HCT116 (cell line): Measurements from ENCODE around the gene KIAA0232.

ENCODE experiments used
- CBX3 ChIP-seq: IDR thresholded peaks from 2 replicates; pipeline ENCODE4 v1.6.1; 2012; ENCODE audit warnings: low read depth
- CTCF ChIP-seq, 3 experiments: fragments of 200-600 bp in 1 of 3; sonication (generic) in 1 of 3; IDR thresholded peaks in 2 of 3; conservative IDR thresholded peaks in 1 of 3; 2 replicates each; pipeline ENCODE4 v1.5.1; 2012 to 2017; ENCODE audit warnings: low read depth in 2 of 3, low read length in 2 of 3, antibody characterized with exemption in 1 of 3, borderline replicate concordance in 1 of 3, control low read depth in 1 of 3, mild to moderate bottlenecking in 1 of 3, mixed read lengths in 1 of 3, mixed run types in 1 of 3, moderate library complexity in 1 of 3; ENCODE audit not compliant: insufficient read depth in 1 of 3
- EZH2 ChIP-seq: fragments of 200-600 bp; sonication (generic); IDR thresholded peaks from 2 replicates; pipeline ENCODE4 v1.6.1; 2017; ENCODE audit warnings: antibody characterized with exemption, mixed run types
- MAX ChIP-seq: IDR thresholded peaks from 2 replicates; pipeline ENCODE4 v1.6.1; 2012
- SP1 ChIP-seq: IDR thresholded peaks from 2 replicates; pipeline ENCODE4 v1.6.1; 2012; ENCODE audit warnings: low read depth

- TF ChIP-seq SP1 (no peak), CTCF (IDR thresholded peaks at IDR 0.05 in 2 of 3, conservative IDR thresholded peaks at IDR 0.05 in 1 of 3; ENCODE audit: borderline replicate concordance in 1 of 3, insufficient read depth in 1 of 3, low read depth in 2 of 3, low read length in 2 of 3) (no peak), CBX3 (no peak), MAX (no peak), EZH2 (no peak)
Measured at GRCh38 chr4:6845574-6845973, 63.0 kb downstream of the KIAA0232 start.
